ENCODE data around the gene ATXN7L1.
"Not testable (repeated sequence)": the region's sequence is repeated elsewhere in the genome, so short reads cannot be mapped to it uniquely, and the experiment has no call there.

ATXN7L1 gene

GRCh38 chr7:105857009-105857952 is 19.1 kb downstream of the ATXN7L1 start:
- DNase-seq, result no peak

DNA sequence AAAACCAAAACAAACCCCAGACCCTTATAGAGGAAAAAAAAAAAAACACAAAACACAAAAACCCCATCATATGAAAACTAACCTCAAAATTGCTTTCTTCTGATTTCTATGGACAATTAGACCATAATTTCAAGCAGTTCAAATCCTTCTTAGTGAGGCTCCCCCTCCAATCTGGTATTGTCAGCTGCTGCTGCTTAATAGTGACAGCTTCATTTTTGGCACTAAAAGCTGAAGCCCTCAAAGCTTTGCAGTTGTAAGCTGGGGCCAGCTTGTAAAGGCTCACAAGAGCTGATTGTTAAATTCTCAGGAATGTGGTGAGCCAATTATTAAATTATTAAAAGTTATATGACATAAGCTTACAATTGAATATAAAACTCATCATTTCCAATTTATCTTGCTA is 21.9 kb downstream of the ATXN7L1 start:
- DNase-seq, result no peak

- DNase-seq, result no peak
Observed at GRCh38 chr7:105853931-105854419, 22.4 kb downstream of the ATXN7L1 start.

- DNase-seq, result no peak
Observed at GRCh38 chr7:105851064-105851463, 25.3 kb downstream of the ATXN7L1 start.

DNA sequence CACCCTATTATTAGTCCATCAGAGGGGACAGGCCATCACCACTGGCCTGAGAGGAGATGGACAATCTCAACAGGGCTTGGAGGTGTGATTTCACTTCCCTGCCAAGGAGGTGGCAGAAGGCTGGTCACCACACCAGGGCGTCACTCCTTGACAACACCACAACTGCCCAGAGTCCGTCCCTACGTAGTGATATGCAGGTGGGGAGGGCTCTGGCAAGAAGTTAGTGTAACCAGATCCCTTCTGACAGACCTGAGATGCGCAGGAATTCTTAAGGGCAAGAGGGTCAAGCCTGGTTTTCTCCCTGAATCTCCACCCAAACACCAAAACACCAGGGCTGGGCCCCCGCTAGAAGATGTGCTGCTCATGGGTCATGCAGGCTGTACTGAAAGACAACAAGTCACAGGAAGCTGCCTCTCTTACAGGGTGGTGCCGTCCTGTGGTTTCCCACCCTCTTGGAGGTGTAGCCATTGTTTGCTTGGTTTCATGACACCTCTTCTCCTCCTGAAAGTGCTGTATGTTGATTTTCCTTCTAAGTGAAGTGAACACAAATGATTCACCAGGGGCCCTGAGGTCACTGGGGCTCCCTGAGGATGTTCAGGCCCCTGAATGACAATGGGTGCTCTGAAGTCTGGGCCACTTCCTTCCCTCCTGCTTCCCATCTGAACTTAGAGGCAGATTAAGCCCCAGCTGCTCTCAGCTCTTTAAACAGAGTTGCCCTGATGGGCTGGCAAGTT is 27.1 kb downstream of the ATXN7L1 start:
- DNase-seq, result peak; percentile 89

GRCh38 chr7:105846404-105846803 is 30.0 kb downstream of the ATXN7L1 start:
- no peak for DNase-seq

DNA sequence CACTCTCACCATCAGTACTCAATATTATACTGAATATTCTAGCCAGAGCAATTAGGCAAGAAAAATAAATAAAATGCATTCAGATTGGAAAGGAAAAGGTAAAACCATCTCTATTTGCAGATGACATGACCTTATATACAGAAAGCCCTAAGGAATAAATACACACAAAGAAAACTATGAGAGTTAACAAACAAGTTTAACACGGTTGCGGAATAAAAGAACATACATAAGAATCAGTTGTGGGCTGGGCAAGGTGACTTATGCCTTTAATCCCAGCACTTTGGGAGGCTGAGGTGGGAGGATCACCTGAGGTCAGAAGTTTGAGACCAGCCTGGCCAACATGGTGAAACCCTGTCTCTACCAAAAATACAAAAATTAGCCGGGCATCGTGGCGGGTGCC is 31.7 kb downstream of the ATXN7L1 start:
- not testable (repeated sequence) for DNase-seq

DNA sequence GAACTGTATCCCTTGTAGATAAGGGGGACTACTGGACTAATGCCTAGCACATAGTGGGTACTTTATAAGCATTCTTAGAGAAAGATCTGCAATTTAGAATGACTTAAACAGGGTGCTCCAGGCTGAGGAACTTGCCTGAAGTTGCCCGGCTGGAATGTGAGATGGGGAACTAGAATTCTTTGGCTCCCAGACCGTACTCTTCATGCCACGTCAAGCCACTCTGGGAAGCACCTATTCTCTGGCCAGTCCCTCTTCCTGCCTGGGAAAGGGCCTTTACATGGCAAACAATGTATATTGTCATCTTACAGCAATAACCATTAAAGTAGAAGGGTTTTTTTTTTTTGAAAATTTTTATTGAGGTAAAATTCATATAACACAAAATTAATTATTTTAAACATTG is 34.5 kb downstream of the ATXN7L1 start:
- DNase-seq, result no peak

DNA sequence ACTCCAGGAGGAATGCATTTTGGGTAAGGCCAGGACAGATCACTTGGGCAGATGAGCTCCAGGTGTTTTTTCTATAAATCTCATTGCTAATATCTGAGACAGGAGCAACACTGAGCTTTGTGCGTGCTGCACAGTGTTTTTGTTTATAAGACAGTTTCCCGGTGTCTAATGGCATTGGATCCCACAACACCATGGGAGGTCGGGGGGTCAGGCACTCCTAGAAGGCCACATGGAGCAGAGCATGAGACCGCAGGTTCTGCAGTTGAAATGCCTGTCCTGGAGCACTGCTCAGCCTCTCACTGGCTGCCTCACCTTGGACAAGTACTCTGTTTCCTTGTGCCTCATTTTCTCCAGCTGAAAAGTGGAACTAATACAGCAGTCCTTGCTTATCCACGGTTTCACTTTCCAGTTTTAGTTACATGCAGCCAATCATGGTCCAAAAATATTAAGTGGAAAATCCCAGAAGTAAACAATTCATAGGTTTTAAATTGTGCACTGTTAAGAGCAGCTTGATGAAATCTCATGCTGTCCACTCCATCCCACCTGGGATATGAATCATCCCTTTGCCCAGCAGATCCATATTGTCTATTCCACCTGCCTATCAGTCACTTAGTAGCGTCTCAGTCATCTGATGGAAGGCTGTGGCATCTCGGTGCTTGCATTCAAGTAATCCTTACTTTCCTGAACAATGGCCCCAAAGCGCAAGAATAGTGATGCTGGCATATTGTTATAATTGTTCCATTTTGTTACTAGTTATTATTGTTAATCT is 35.2 kb downstream of the ATXN7L1 start:
- DNase-seq, result peak; percentile 27

- no peak for DNase-seq
Observed at GRCh38 chr7:105839266-105839665, 37.1 kb downstream of the ATXN7L1 start.

DNA sequence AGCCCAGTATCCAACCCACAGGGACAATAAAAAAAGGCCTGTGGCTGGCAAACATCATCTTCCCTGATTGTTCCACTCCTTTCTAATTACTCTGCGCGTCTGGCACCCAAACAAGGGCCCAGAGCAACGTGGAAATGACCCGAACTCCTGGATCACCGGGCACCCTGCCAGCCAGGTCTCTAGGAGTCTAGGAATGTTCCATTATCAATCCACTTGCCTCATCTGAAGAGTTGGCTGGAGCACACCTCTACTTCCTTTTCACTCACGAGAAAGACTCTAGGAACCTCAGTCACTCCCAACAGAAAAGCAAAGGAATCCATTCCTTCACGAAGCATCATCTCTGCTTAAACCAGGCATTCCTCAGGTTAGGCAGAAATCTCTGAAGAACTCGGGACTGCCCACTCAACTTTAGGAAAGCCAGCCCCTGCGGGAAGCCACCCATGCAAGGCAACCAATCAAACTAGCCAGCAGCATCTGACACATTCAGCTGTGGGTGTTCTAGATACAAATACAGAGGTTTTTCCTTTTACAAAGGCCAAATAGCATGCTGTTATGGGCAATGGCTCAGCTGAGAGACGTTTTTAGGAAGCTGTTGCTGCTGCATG is 37.7 kb downstream of the ATXN7L1 start:
- peak; percentile 20 for DNase-seq

GRCh38 chr7:105837765-105838626 is 38.4 kb downstream of the ATXN7L1 start:
- peak; percentile 51 for DNase-seq

DNA sequence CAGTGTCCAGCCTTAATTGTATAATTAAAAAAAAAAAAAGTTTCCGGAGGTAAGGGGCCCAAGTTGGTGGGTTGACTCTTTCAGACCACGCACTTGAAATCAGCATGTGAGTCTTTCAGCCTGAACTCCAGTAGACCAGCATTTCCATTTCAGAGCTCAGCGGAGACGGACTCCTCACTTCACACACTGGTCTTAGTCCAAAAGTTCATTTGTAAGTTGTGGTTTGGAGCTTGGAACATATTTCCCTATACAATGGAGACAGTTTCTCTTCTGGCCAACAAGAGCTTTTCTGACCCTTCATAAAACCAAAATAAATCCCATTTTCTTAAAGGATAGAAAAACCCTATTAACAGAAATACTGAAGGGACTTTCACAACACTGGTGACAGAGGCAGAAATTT is 41.0 kb downstream of the ATXN7L1 start:
- no peak for DNase-seq

- DNase-seq, result no peak
Observed at GRCh38 chr7:105831824-105832535, 44.4 kb downstream of the ATXN7L1 start.

DNA sequence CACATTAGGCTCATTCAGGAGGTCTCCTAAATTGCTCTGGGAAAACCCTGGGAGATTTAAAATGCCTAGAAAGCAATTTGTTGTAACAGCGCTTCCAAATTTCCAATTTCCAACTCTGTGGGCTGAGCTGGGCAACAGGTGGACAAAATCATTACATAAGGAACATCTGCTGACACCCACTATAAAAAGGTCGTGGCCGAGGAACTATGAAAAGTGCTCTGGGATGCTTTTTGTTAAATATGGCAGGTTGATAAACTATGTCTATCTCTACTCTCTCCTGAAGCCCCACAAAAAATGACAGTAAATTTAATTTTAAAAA is 45.1 kb downstream of the ATXN7L1 start:
- no peak for DNase-seq

DNA sequence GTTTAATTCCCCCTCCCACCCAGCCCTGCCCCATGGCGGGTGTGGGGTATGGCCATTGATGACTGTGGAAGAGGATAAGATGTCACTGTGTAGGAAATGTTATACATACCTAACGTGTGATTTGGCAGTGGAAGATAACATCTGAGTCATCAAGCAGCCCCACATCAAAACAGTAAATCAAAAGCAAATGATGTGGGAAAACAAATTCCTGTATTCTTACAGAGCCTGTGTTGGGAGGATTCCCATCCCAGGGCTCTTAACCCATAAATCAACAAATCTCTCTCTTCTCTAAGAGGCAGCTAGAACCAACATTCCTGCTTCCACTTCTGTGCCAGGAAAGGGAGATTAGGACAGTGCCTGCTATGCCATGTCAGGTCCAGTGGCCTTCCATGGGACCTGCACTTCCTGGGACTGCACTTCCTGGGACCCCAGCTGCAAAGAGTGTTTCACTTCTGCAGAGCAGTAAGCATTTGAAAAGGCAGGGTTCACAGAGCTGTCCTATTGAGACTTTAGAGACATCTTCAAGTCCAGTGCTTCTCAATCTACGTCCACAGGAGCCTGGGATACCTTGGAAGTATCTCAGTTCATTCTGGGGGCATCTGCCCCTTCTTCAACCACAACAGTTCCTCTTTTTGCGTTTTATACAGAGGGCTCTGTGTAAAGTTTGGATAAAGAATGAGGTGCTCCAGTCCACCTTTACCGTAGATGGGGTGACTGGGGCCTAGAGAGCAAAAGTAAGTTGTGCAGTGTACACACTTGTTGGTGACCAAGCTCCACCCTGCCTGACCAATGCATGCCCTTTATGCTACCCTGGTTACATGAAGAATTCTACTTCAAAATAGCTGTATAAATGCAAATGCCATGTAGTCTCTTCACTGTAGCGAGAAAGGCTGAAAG is 45.7 kb downstream of the ATXN7L1 start:
- peak; percentile 83 for DNase-seq

- no peak for DNase-seq
Observed at GRCh38 chr7:105829681-105830322, 46.6 kb downstream of the ATXN7L1 start.

DNA sequence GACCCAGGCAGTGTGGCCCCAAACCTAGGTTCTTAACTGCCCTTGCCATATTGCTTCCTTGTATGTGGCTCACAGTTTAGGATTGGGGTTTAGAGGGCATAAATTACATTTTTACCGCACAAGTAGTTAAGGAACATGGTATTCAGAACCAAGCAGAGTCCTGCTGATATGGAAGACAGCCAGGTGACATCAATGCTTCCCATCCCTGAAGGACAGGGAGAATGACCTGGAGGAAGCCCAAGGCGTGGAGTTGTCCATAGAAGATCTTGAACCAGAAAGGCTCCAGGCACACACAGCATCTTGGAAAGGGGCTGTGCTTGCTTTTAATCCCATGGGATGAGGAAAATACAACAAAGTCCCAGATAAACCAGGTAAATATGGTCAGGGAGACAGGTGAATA is 48.3 kb downstream of the ATXN7L1 start:
- DNase-seq, result no peak

DNA sequence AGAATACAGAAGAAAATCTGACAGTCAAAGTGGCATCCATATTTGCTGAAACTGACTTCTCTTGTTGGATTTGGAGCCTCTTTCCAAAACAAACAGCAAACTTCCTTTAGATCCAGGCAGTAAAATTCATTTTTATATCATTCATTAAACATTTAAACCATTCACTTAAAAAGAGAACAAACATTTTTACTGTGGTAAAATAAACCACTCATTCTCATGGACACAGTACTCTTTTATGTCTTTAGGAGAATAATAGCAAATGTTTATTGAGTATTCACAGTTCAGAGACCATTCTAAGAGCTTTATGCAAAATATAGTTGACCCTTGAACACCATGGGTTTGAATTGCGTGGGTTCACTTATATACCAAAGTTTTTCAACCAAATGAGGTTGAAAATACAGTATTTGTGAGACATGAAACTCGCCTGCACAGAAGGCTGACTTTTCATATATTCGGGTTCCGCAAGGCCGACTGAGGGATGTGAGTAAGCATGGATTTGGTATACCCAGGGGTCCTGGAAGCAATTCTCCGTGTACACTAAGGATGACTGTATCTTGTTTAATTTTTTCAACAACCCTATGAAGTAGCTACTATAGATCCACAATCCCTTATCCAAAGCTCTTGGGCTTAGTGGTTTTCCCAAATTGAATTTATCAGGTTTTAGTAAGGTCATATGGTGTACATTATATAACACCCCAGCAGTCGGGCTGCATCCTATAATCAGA is 49.1 kb downstream of the ATXN7L1 start:
- DNase-seq, result no peak
